ENCODE measurements around the gene POLDIP3. TPM values are rescaled to one million over a fixed set of nuclear protein-coding genes. Genes with fewer than 3 reads are reported as not detected.

Gene POLDIP3
- 39.3 TPM for total RNA-seq
- long read RNA-seq, transcript POLDIP3-201 (9 exons, 3,441 nt): major isoform, 45 of 78 reads
- long read RNA-seq, transcript POLDIP3-203 (8 exons, 3,323 nt): minor isoform, 5 of 78 reads
- long read RNA-seq, partial matches to known transcripts: 13 of 78 reads
- long read RNA-seq, other reads (novel, unspliced or antisense): 15 of 78 reads

GRCh38 chr22:42614312-42615091, at the start of gene POLDIP3:
Gene POLDIP3, minus strand, starts transcription at chr22:42614883. Its CDS starts 26 bp downstream, at chr22:42614857.
- peak; percentile 100 for DNase-seq (ENCODE audit: missing footprints)
- intact Hi-C loops (cut with DNase I): loop anchor here (2.0 to 5.0 kb wide), 2 partner anchors 30 to 62 kb away; partner anchors contain the start of gene SERHL2
- ATAC-seq: peak; percentile 91

GRCh38 chr22:42661985-42662831, 47.5 kb upstream of the POLDIP3 start:
- ATAC-seq: peak; percentile 89
- DNase-seq (ENCODE audit: missing footprints): peak; percentile 92
- intact Hi-C loops (cut with DNase I): loop anchor here (5.0 kb wide), 2 partner anchors 55 to 160 kb away; no protein-coding TSS in a partner anchor

GRCh38 chr22:42656578-42656977, 41.9 kb upstream of the POLDIP3 start:
- intact Hi-C loops (cut with DNase I): no loop called here
- ATAC-seq (no peak), DNase-seq (ENCODE audit: missing footprints) (no peak)

- intact Hi-C loops (cut with DNase I): no loop called here
- ATAC-seq: no peak
- no peak for DNase-seq (ENCODE audit: missing footprints)
Observed at GRCh38 chr22:42655693-42656092, 41.0 kb upstream of the POLDIP3 start.

- DNase-seq (ENCODE audit: missing footprints) (no peak), ATAC-seq (no peak)
- intact Hi-C loops (cut with DNase I): no loop called here
Observed at GRCh38 chr22:42654436-42655073, 39.9 kb upstream of the POLDIP3 start.

GRCh38 chr22:42653999-42654398, 39.3 kb upstream of the POLDIP3 start:
- intact Hi-C loops (cut with DNase I): no loop called here
- DNase-seq (ENCODE audit: missing footprints) (no peak), ATAC-seq (no peak)

- no peak for ATAC-seq
- DNase-seq (ENCODE audit: missing footprints): peak; percentile 11
- intact Hi-C loops (cut with DNase I): no loop called here
Observed at GRCh38 chr22:42651134-42651533, 36.5 kb upstream of the POLDIP3 start.

GRCh38 chr22:42649246-42650099, 34.8 kb upstream of the POLDIP3 start, which contains the start of gene CYB5R3:
Gene CYB5R3, minus strand, starts transcription at chr22:42649392. Its CDS starts 77 bp downstream, at chr22:42649315.
- DNase-seq (ENCODE audit: missing footprints): peak; percentile 93
- peak; percentile 73 for ATAC-seq
- intact Hi-C loops (cut with DNase I): loop anchor here (5.0 kb wide), 1 partner anchor 38 kb away; no protein-coding TSS in a partner anchor

- intact Hi-C loops (cut with DNase I): loop anchor here (5.0 kb wide), 1 partner anchor 39 kb away; no protein-coding TSS in a partner anchor
- peak; percentile 86 for DNase-seq (ENCODE audit: missing footprints)
Observed at GRCh38 chr22:42648368-42649245, 33.9 kb upstream of the POLDIP3 start.

GRCh38 chr22:42648017-42648367, 33.3 kb upstream of the POLDIP3 start:
- no peak for ATAC-seq
- intact Hi-C loops (cut with DNase I): loop anchor here (5.0 kb wide), 1 partner anchor 39 kb away; no protein-coding TSS in a partner anchor
- no peak for DNase-seq (ENCODE audit: missing footprints)

More at GRCh38 chr22:42648368-42649245, 33.9 kb upstream of the POLDIP3 start:
- ATAC-seq: peak; percentile 42

- peak; percentile 51 for ATAC-seq
- DNase-seq (ENCODE audit: missing footprints): peak; percentile 83
- intact Hi-C loops (cut with DNase I): loop anchor here (5.0 kb wide), 1 partner anchor 40 kb away; no protein-coding TSS in a partner anchor
Observed at GRCh38 chr22:42646569-42647525, 32.2 kb upstream of the POLDIP3 start.

- intact Hi-C loops (cut with DNase I): loop anchor here (2.0 to 5.0 kb wide), 2 partner anchors 31 to 41 kb away; partner anchors contain the start of gene POLDIP3
- no peak for ATAC-seq
- peak; percentile 68 for DNase-seq (ENCODE audit: missing footprints)
Observed at GRCh38 chr22:42645938-42646568, 31.4 kb upstream of the POLDIP3 start.

- DNase-seq (ENCODE audit: missing footprints) (no peak), ATAC-seq (peak; percentile 9)
- intact Hi-C loops (cut with DNase I): loop anchor here (2.0 to 5.0 kb wide), 2 partner anchors 31 to 42 kb away; partner anchors contain the start of gene POLDIP3
Observed at GRCh38 chr22:42645341-42645937, 30.8 kb upstream of the POLDIP3 start.
